ENCODE data around the gene HIVEP1.

DNA sequence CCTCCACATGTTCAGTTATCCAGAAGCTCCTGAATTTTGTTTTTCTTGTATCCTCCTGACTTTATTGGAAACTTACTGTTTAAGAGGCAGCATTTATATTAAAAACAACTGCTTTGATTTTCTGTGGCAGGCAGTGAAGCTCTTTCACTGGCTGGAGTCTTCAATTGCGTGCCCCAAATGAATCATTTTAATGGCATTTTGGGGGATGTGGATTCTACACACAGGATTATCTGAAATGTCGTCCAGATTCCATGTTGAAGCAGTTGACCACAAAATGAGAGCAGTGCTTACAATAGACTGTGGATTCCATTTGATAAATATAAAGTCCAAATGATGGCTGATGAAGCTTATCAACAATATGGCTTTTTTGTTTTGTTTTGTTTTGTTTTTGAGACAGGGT, 41.0 kb upstream of the HIVEP1 start:
- TF ChIP-seq, protein P1, sequence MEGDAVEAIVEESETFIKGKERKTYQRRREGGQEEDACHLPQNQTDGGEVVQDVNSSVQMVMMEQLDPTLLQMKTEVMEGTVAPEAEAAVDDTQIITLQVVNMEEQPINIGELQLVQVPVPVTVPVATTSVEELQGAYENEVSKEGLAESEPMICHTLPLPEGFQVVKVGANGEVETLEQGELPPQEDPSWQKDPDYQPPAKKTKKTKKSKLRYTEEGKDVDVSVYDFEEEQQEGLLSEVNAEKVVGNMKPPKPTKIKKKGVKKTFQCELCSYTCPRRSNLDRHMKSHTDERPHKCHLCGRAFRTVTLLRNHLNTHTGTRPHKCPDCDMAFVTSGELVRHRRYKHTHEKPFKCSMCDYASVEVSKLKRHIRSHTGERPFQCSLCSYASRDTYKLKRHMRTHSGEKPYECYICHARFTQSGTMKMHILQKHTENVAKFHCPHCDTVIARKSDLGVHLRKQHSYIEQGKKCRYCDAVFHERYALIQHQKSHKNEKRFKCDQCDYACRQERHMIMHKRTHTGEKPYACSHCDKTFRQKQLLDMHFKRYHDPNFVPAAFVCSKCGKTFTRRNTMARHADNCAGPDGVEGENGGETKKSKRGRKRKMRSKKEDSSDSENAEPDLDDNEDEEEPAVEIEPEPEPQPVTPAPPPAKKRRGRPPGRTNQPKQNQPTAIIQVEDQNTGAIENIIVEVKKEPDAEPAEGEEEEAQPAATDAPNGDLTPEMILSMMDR (conservative IDR thresholded peaks at IDR 0.05), result no peak
- TF ChIP-seq ZFX (IDR thresholded peaks at IDR 0.05), result no peak
